PC-9 (cell line): ENCODE results near the gene MCC. TPM values are rescaled to one million over a fixed set of nuclear protein-coding genes. Genes with fewer than 3 reads are reported as not detected.

Source experiments
- BruUV-seq: library from RNA; stranded (reverse); fragments of 400-500 nt; replicated peaks from 2 replicates; lab custom pipeline; 2021; lab: Mats Ljungman, UMichigan
- CTCF ChIA-PET: fragments of 300-600 bp; sonication (Branson Sonifier 250); formaldehyde crosslinking; loops from one replicate; lab custom pipeline; 2022; ENCODE audit warnings: antibody characterized with exemption; lab: Charles Lee
- POLR2A ChIA-PET: fragments of 300-600 bp; sonication (Branson Sonifier 250); formaldehyde crosslinking; loops from one replicate; lab custom pipeline; 2022; ENCODE audit warnings: antibody characterized with exemption; ENCODE audit not compliant: unreplicated experiment; lab: Charles Lee
- DNase-seq, 2 experiments: peaks; one replicate each; pipeline versions ENCODE4 v3.0.0 to v3.0.0-alpha.2; 2015 to 2022; ENCODE audit warnings: mixed read lengths in 1 of 2
- H2AFZ ChIP-seq: fragments of 200-600 bp; sonication (generic); 2 replicates; pipeline ENCODE4 v1.8.1; 2017; ENCODE audit warnings: antibody characterized with exemption
- H3F3A ChIP-seq: fragments of 200-600 bp; sonication (generic); 2 replicates; pipeline ENCODE4 v1.8.1; 2017; ENCODE audit warnings: antibody characterized with exemption, mild to moderate bottlenecking, low read depth; ENCODE audit not compliant: insufficient read depth
- H3K27ac ChIP-seq: fragments of 200-600 bp; sonication (generic); 2 replicates; pipeline ENCODE4 v1.6.1; 2016; ENCODE audit warnings: mixed run types
- H3K27me3 ChIP-seq: fragments of 200-600 bp; sonication (generic); 2 replicates; pipeline ENCODE4 v1.6.1; 2016; ENCODE audit warnings: low read depth, mixed run types; ENCODE audit not compliant: insufficient read depth
- H3K36me3 ChIP-seq: fragments of 200-600 bp; sonication (generic); 2 replicates; pipeline ENCODE4 v1.6.1; 2016; ENCODE audit warnings: low read depth, mixed run types
- H3K4me1 ChIP-seq: fragments of 200-600 bp; sonication (generic); replicated peaks from 2 replicates; pipeline ENCODE4 v1.6.1; 2016; ENCODE audit warnings: mixed run types; ENCODE audit not compliant: insufficient read depth
- H3K4me2 ChIP-seq: fragments of 200-600 bp; sonication (generic); 2 replicates; pipeline ENCODE4 v1.6.1; 2017; ENCODE audit warnings: mixed run types
- H3K4me3 ChIP-seq: fragments of 200-600 bp; sonication (generic); 2 replicates; pipeline ENCODE4 v1.6.1; 2016; ENCODE audit warnings: mixed run types
- H3K79me2 ChIP-seq: fragments of 200-600 bp; sonication (generic); 2 replicates; pipeline ENCODE4 v1.6.1; 2017; ENCODE audit warnings: low read depth, mixed run types
- H3K9me2 ChIP-seq: fragments of 200-600 bp; sonication (generic); 2 replicates; pipeline ENCODE4 v1.8.1; 2017; ENCODE audit warnings: mild to moderate bottlenecking; ENCODE audit not compliant: insufficient read depth
- H3K9me3 ChIP-seq: fragments of 200-600 bp; sonication (generic); 2 replicates; pipeline ENCODE4 v1.8.1; 2016; ENCODE audit warnings: low read depth; ENCODE audit not compliant: insufficient read depth
- H4K20me1 ChIP-seq: fragments of 200-600 bp; sonication (generic); 2 replicates; pipeline ENCODE4 v1.8.1; 2017; ENCODE audit not compliant: insufficient read depth
- CTCF ChIP-seq: fragments of 200-600 bp; sonication (generic); conservative IDR thresholded peaks from 2 replicates; pipeline ENCODE4 v1.6.1; 2017; ENCODE audit warnings: mixed run types, antibody characterized with exemption, mild to moderate bottlenecking, moderate library complexity
- EZH2 ChIP-seq: fragments of 200-600 bp; sonication (generic); IDR thresholded peaks from 2 replicates; pipeline ENCODE4 v1.8.0; 2017; ENCODE audit warnings: antibody characterized with exemption, low read depth
- intact Hi-C: fragments of 100-400 bp; cut with micrococcal nuclease; formaldehyde crosslinking; loops from one replicate; pipeline ENCODE4 v1.10.0; 2022; ENCODE audit not compliant: unreplicated experiment
- total RNA-seq: library from RNA; stranded (reverse); gene quantifications from 2 replicates; pipeline ENCODE4 v1.2.3, GENCODE V29; 2021

MCC gene
- total RNA-seq, 1 experiment from 2014 or later, result 2.5 TPM

DNA sequence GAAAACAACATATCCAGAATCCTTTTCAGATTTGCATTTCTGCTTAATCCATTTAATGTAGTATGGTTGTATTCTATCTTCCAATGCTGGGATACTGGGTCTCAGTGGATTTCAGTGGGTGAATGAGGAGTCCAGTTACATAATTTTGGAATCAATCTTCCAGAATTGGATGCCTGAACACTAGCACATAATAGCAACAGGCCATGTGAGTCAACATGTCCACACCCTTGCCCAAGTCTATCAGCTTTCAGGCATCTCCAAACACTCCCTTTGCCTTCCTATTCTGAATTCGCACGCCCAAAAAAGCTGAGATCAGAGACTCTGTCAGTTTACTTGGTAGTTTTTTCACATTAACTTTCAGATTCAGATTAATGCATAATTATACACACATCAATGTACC, 256.0 kb downstream of the MCC start:
- Histone ChIP-seq H2AFZ (no peak overlapping the region), H3K4me2 (no peak overlapping the region), H3K9me2 (0 out of 2 replicates have a peak, but pooled peaks cover 3% of the 10 kb centered on the region), H3K27ac (no peak overlapping the region), H3K4me3 (no peak overlapping the region), H4K20me1 (no peaks in the 10 kb centered on the region), H3K27me3 (no peaks in the 10 kb centered on the region), H3K9me3 (no peaks in the 10 kb centered on the region), H3F3A (no peaks in the 10 kb centered on the region), H3K79me2 (no peaks in the 10 kb centered on the region), H3K36me3 (no peaks in the 10 kb centered on the region), H3K4me1 (no peaks in the 10 kb centered on the region)
- no peak for TF ChIP-seq CTCF
- TF ChIP-seq EZH2, result no peak
- CTCF ChIA-PET, result no interaction called here
- DNase-seq, result no peak
- intact Hi-C loops, result no loop called here
- POLR2A ChIA-PET, result no interaction called here
- BruUV-seq, result no TSS peak

GRCh38 chr5:113231653-113232000, 256.6 kb downstream of the MCC start:
- ChIA-PET CTCF (no interaction called here), POLR2A (no interaction called here)
- TF ChIP-seq EZH2 (no peak), CTCF (no peak)
- H2AFZ ChIP-seq, result no peak overlapping the region
- H3K9me3 ChIP-seq, result no peaks in the 10 kb centered on the region
- no peaks in the 10 kb centered on the region for H3K4me1 ChIP-seq
- H3K27me3 ChIP-seq, result no peaks in the 10 kb centered on the region
- no peaks in the 10 kb centered on the region for H3K36me3 ChIP-seq
- H3K79me2 ChIP-seq, result no peaks in the 10 kb centered on the region
- BruUV-seq, result no TSS peak
- H3K4me3 ChIP-seq, result no peak overlapping the region
- H3F3A ChIP-seq, result no peaks in the 10 kb centered on the region
- DNase-seq, result no peak
- intact Hi-C loops, result no loop called here
- H3K9me2 ChIP-seq, result 0 out of 2 replicates have a peak, but pooled peaks cover 3% of the 10 kb centered on the region
- H3K4me2 ChIP-seq, result no peak overlapping the region
- no peak overlapping the region for H3K27ac ChIP-seq
- H4K20me1 ChIP-seq, result no peaks in the 10 kb centered on the region

DNA sequence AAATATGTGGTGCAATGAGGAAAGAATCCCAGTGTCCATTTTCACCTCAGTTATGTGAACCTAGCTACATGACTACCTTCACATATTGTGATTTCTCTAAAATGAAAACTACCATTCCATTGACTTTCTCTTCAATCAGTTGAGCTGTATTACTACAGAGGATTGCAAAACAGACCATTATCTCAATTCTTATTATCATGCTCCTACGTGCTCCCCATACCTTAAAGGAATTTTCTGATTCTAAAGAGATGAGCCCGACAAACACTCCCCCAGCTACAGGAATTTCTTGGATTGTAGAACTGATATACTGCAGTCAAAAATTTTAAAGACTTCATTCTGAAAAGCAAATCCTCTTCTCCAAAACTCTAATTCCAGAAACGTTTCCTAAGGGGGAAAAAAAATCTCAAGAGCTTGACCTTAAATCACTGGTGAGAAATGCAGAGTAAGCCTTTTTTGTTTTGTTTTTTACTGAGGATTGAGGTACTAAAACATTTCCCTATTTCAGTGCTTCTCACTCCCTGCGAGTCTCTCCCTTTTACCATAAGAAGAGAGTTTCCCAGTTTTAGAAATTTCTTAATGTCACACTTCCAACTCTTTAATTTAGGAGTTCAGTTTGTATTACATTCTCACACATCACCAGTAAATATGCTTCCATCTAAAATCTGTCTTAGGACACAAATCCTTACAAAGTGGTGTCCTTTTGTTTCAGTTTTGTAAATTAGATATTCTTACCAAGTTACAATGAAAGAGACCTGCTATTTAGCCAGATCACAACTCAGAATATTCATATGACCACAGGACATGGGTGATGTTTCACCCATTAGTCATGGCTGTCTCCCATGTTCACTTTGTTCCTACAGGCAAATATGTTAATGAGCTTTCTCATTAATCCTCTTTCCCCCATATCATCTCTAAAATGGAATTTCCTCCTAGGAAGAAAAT, 257.3 kb downstream of the MCC start:
- H3K9me3 ChIP-seq, result no peaks in the 10 kb centered on the region
- H3K4me2 ChIP-seq, result no peak overlapping the region
- H3K4me3 ChIP-seq, result no peak overlapping the region
- POLR2A ChIA-PET, result no interaction called here
- H3K27me3 ChIP-seq, result no peaks in the 10 kb centered on the region
- 0 out of 2 replicates have a peak, but pooled peaks cover 3% of the 10 kb centered on the region for H3K9me2 ChIP-seq
- no peaks in the 10 kb centered on the region for H3K36me3 ChIP-seq
- TF ChIP-seq EZH2 (no peak), CTCF (no peak)
- no peak overlapping the region for H2AFZ ChIP-seq
- no peak for DNase-seq
- no peaks in the 10 kb centered on the region for H4K20me1 ChIP-seq
- intact Hi-C loops, result no loop called here
- CTCF ChIA-PET, result no interaction called here
- H3K4me1 ChIP-seq, result no peaks in the 10 kb centered on the region
- no peaks in the 10 kb centered on the region for H3F3A ChIP-seq
- H3K79me2 ChIP-seq, result no peaks in the 10 kb centered on the region
- no TSS peak for BruUV-seq
- H3K27ac ChIP-seq, result no peak overlapping the region
